ENCODE measurements around the gene ZSWIM6. TPM values are rescaled to one million over a fixed set of nuclear protein-coding genes. Genes with fewer than 3 reads are reported as not detected.

The ZSWIM6 gene
- polyA plus RNA-seq, 2 donors, result 3.6 to 5.4 TPM

- Histone ChIP-seq H3K27me3 (ENCODE audit: control insufficient read depth in 1 of 2, insufficient read depth in 2 of 2, low read length in 2 of 2) (no peaks in the 10 kb centered on the region), H3K4me3 (ENCODE audit: low read depth in 1 of 2, low read length in 2 of 2) (no peak overlapping the region), H3K4me1 (ENCODE audit: control insufficient read depth in 2 of 2, insufficient read depth in 2 of 2, low read length in 1 of 2) (no peaks in the 10 kb centered on the region), H3K9me3 (ENCODE audit: control insufficient read depth in 2 of 2, insufficient read depth in 1 of 2, low read depth in 1 of 2, low read length in 1 of 2) (no peaks in the 10 kb centered on the region), H3K27ac (ENCODE audit: low read depth in 2 of 2, low read length in 1 of 2) (no peak overlapping the region), H3K36me3 (ENCODE audit: control insufficient read depth in 2 of 2, insufficient read depth in 2 of 2, low read length in 1 of 2) (no peaks in the 10 kb centered on the region)
- 77 to 83% methylated on average over 3 of the region's 3 CpGs for WGBS, 2 donors
These were observed 250.8 kb downstream of the ZSWIM6 start for GRCh38 chr5:61582887-61583286.

- H3K27ac ChIP-seq (ENCODE audit: low read depth in 2 of 2, low read length in 1 of 2), result no peak overlapping the region
- H3K36me3 ChIP-seq (ENCODE audit: control insufficient read depth in 2 of 2, insufficient read depth in 2 of 2, low read length in 1 of 2), result no peaks in the 10 kb centered on the region
- no peak overlapping the region for H3K4me3 ChIP-seq (ENCODE audit: low read depth in 1 of 2, low read length in 2 of 2)
- H3K27me3 ChIP-seq (ENCODE audit: control insufficient read depth in 1 of 2, insufficient read depth in 2 of 2, low read length in 2 of 2), result no peaks in the 10 kb centered on the region
- no peaks in the 10 kb centered on the region for H3K4me1 ChIP-seq (ENCODE audit: control insufficient read depth in 2 of 2, insufficient read depth in 2 of 2, low read length in 1 of 2)
- no peaks in the 10 kb centered on the region for H3K9me3 ChIP-seq (ENCODE audit: control insufficient read depth in 2 of 2, insufficient read depth in 1 of 2, low read depth in 1 of 2, low read length in 1 of 2)
- WGBS, 2 donors, result 61 to 64% methylated on average over 12 of the region's 12 CpGs
These were observed 254.3 kb downstream of the ZSWIM6 start for GRCh38 chr5:61586096-61587084.

- no peak overlapping the region for H3K27ac ChIP-seq (ENCODE audit: low read depth in 2 of 2, low read length in 1 of 2)
- no peak overlapping the region for H3K4me3 ChIP-seq (ENCODE audit: low read depth in 1 of 2, low read length in 2 of 2)
- H3K9me3 ChIP-seq (ENCODE audit: control insufficient read depth in 2 of 2, insufficient read depth in 1 of 2, low read depth in 1 of 2, low read length in 1 of 2), result no peaks in the 10 kb centered on the region
- H3K4me1 ChIP-seq (ENCODE audit: control insufficient read depth in 2 of 2, insufficient read depth in 2 of 2, low read length in 1 of 2), result no peaks in the 10 kb centered on the region
- 86 to 88% methylated on average over 6 of the region's 6 CpGs for WGBS, 2 donors
- H3K27me3 ChIP-seq (ENCODE audit: control insufficient read depth in 1 of 2, insufficient read depth in 2 of 2, low read length in 2 of 2), result no peaks in the 10 kb centered on the region
- no peaks in the 10 kb centered on the region for H3K36me3 ChIP-seq (ENCODE audit: control insufficient read depth in 2 of 2, insufficient read depth in 2 of 2, low read length in 1 of 2)
These were observed 255.1 kb downstream of the ZSWIM6 start for GRCh38 chr5:61587125-61587524.

- no peak overlapping the region for H3K27ac ChIP-seq (ENCODE audit: low read depth in 2 of 2, low read length in 1 of 2)
- H3K9me3 ChIP-seq (ENCODE audit: control insufficient read depth in 2 of 2, insufficient read depth in 1 of 2, low read depth in 1 of 2, low read length in 1 of 2), result no peaks in the 10 kb centered on the region
- no peak overlapping the region for H3K4me3 ChIP-seq (ENCODE audit: low read depth in 1 of 2, low read length in 2 of 2)
- no peaks in the 10 kb centered on the region for H3K4me1 ChIP-seq (ENCODE audit: control insufficient read depth in 2 of 2, insufficient read depth in 2 of 2, low read length in 1 of 2)
- no peaks in the 10 kb centered on the region for H3K36me3 ChIP-seq (ENCODE audit: control insufficient read depth in 2 of 2, insufficient read depth in 2 of 2, low read length in 1 of 2)
- H3K27me3 ChIP-seq (ENCODE audit: control insufficient read depth in 1 of 2, insufficient read depth in 2 of 2, low read length in 2 of 2), result no peaks in the 10 kb centered on the region
- 65 to 66% methylated on average over 2 of the region's 2 CpGs for WGBS, 2 donors
These were observed 256.2 kb downstream of the ZSWIM6 start for GRCh38 chr5:61588216-61588615.

- no peak overlapping the region for H3K4me3 ChIP-seq (ENCODE audit: low read depth in 1 of 2, low read length in 2 of 2)
- H3K9me3 ChIP-seq (ENCODE audit: control insufficient read depth in 2 of 2, insufficient read depth in 1 of 2, low read depth in 1 of 2, low read length in 1 of 2), result no peaks in the 10 kb centered on the region
- H3K4me1 ChIP-seq (ENCODE audit: control insufficient read depth in 2 of 2, insufficient read depth in 2 of 2, low read length in 1 of 2), result no peaks in the 10 kb centered on the region
- H3K36me3 ChIP-seq (ENCODE audit: control insufficient read depth in 2 of 2, insufficient read depth in 2 of 2, low read length in 1 of 2), result no peaks in the 10 kb centered on the region
- no peak overlapping the region for H3K27ac ChIP-seq (ENCODE audit: low read depth in 2 of 2, low read length in 1 of 2)
- no peaks in the 10 kb centered on the region for H3K27me3 ChIP-seq (ENCODE audit: control insufficient read depth in 1 of 2, insufficient read depth in 2 of 2, low read length in 2 of 2)
- 82 to 89% methylated on average over 4 of the region's 4 CpGs for WGBS, 2 donors
These were observed 257.9 kb downstream of the ZSWIM6 start for GRCh38 chr5:61589946-61590345.

GRCh38 chr5:61590473-61590872 lies 258.4 kb downstream of the ZSWIM6 start:
- Histone ChIP-seq H3K27ac (ENCODE audit: low read depth in 2 of 2, low read length in 1 of 2) (no peak overlapping the region), H3K4me1 (ENCODE audit: control insufficient read depth in 2 of 2, insufficient read depth in 2 of 2, low read length in 1 of 2) (no peaks in the 10 kb centered on the region), H3K27me3 (ENCODE audit: control insufficient read depth in 1 of 2, insufficient read depth in 2 of 2, low read length in 2 of 2) (no peaks in the 10 kb centered on the region), H3K4me3 (ENCODE audit: low read depth in 1 of 2, low read length in 2 of 2) (no peak overlapping the region), H3K9me3 (ENCODE audit: control insufficient read depth in 2 of 2, insufficient read depth in 1 of 2, low read depth in 1 of 2, low read length in 1 of 2) (no peaks in the 10 kb centered on the region), H3K36me3 (ENCODE audit: control insufficient read depth in 2 of 2, insufficient read depth in 2 of 2, low read length in 1 of 2) (no peaks in the 10 kb centered on the region)
- 91 to 97% methylated on average over 2 of the region's 2 CpGs for whole genome bisulfite sequencing, 2 donors

- no peaks in the 10 kb centered on the region for H3K36me3 ChIP-seq (ENCODE audit: control insufficient read depth in 2 of 2, insufficient read depth in 2 of 2, low read length in 1 of 2)
- H3K4me3 ChIP-seq (ENCODE audit: low read depth in 1 of 2, low read length in 2 of 2), result no peak overlapping the region
- no peaks in the 10 kb centered on the region for H3K9me3 ChIP-seq (ENCODE audit: control insufficient read depth in 2 of 2, insufficient read depth in 1 of 2, low read depth in 1 of 2, low read length in 1 of 2)
- H3K27ac ChIP-seq (ENCODE audit: low read depth in 2 of 2, low read length in 1 of 2), result no peak overlapping the region
- H3K27me3 ChIP-seq (ENCODE audit: control insufficient read depth in 1 of 2, insufficient read depth in 2 of 2, low read length in 2 of 2), result no peaks in the 10 kb centered on the region
- no peaks in the 10 kb centered on the region for H3K4me1 ChIP-seq (ENCODE audit: control insufficient read depth in 2 of 2, insufficient read depth in 2 of 2, low read length in 1 of 2)
- 93% methylated on average over 4 of the region's 4 CpGs for WGBS, 2 donors
These were observed 259.8 kb downstream of the ZSWIM6 start for GRCh38 chr5:61591859-61592258.

GRCh38 chr5:61595426-61595825 lies 263.4 kb downstream of the ZSWIM6 start:
- Histone ChIP-seq H3K27me3 (ENCODE audit: control insufficient read depth in 1 of 2, insufficient read depth in 2 of 2, low read length in 2 of 2) (no peaks in the 10 kb centered on the region), H3K4me3 (ENCODE audit: low read depth in 1 of 2, low read length in 2 of 2) (no peak overlapping the region), H3K27ac (ENCODE audit: low read depth in 2 of 2, low read length in 1 of 2) (no peak overlapping the region), H3K4me1 (ENCODE audit: control insufficient read depth in 2 of 2, insufficient read depth in 2 of 2, low read length in 1 of 2) (peaks cover 0 to 4% of the 10 kb centered on the region in 2 donors), H3K9me3 (ENCODE audit: control insufficient read depth in 2 of 2, insufficient read depth in 1 of 2, low read depth in 1 of 2, low read length in 1 of 2) (no peaks in the 10 kb centered on the region), H3K36me3 (ENCODE audit: control insufficient read depth in 2 of 2, insufficient read depth in 2 of 2, low read length in 1 of 2) (no peaks in the 10 kb centered on the region)
